ENCODE measurements around the gene CCDC124. TPM values are rescaled to one million over a fixed set of nuclear protein-coding genes. Genes with fewer than 3 reads are reported as not detected.
"Not testable (repeated sequence)": the region's sequence is repeated elsewhere in the genome, so short reads cannot be mapped to it uniquely, and the experiment has no call there.

CCDC124 gene
- total and polyA plus RNA-seq, 4 donors = 15.8 to 59.3 (median 32.1) TPM

DNA sequence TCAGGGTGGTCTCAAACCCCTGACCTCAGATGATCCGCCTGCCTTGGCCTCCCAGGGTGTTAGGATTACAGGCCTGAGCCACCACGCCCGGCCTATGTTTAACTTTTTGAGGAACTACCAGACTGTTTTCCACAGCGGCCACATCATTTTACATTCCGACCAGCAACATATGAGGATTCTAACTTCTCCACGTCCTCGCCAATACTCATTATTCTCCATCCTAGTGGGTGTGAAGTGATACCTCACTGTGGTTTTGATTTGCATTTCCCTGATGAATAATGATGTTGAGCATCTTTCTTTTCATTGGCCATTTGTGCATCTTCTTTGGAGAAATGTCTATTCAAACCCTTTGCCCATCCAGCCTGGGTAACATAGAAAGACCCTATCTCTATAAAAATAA, 46.3 kb upstream of the CCDC124 start:
- Histone ChIP-seq H3K4me1 (ENCODE audit: control insufficient read depth in 4 of 4, insufficient read depth in 4 of 4, low read length in 3 of 4) (no peaks in the 10 kb centered on the region), H3K36me3 (ENCODE audit: control insufficient read depth in 4 of 4, insufficient read depth in 3 of 4, low read depth in 1 of 4, low read length in 3 of 4) (no peaks in the 10 kb centered on the region), H3K9me3 (ENCODE audit: control insufficient read depth in 4 of 4, low read length in 3 of 4) (no peaks in the 10 kb centered on the region), H3K27me3 (ENCODE audit: control insufficient read depth in 4 of 4, insufficient read depth in 4 of 4, low read length in 3 of 4) (peaks cover 0 to 2% (median 0%) of the 10 kb centered on the region in 4 donors), H3K4me3 (ENCODE audit: low read depth in 1 of 3, low read length in 3 of 3) (no peak overlapping the region), H3K9ac (ENCODE audit: low read depth in 1 of 2, low read length in 2 of 2) (no peak overlapping the region), H3K27ac (ENCODE audit: low read depth in 1 of 2, low read length in 2 of 2) (no peak overlapping the region)
- TF ChIP-seq GABPA (IDR thresholded peaks at IDR 0.05 in 1 of 2, conservative IDR thresholded peaks at IDR 0.05 in 1 of 2) = no peak
- 78% methylated on average over 7 of the region's 7 CpGs for WGBS
- DNase-seq (ENCODE audit: low spot score) = no peak

DNA sequence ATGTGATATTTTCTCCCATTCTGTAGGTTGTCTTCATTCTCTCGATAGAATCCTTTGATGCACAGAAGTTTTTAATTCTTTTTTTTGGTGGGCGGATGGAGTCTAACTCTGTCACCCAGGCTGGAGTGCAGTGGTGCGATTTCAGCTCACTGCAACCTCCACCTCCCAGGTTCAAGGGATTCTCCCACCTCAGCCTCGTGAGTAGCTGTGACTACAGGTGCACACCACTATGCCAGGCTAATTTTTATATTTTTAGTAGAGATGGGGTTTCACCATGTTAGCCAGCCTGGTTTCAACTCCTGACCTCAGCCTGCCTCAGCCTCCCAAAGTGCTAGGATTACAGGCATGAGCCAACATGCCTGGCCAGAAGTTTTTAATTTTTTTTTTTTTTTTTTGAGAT, 45.6 kb upstream of the CCDC124 start:
- not testable (repeated sequence) for H3K9me3 ChIP-seq (ENCODE audit: control insufficient read depth in 4 of 4, low read length in 3 of 4); DNase-seq (ENCODE audit: low spot score); H3K9ac ChIP-seq (ENCODE audit: low read depth in 1 of 2, low read length in 2 of 2); H3K36me3 ChIP-seq (ENCODE audit: control insufficient read depth in 4 of 4, insufficient read depth in 3 of 4, low read depth in 1 of 4, low read length in 3 of 4); H3K4me3 ChIP-seq (ENCODE audit: low read depth in 1 of 3, low read length in 3 of 3); H3K27ac ChIP-seq (ENCODE audit: low read depth in 1 of 2, low read length in 2 of 2); H3K4me1 ChIP-seq (ENCODE audit: control insufficient read depth in 4 of 4, insufficient read depth in 4 of 4, low read length in 3 of 4); H3K27me3 ChIP-seq (ENCODE audit: control insufficient read depth in 4 of 4, insufficient read depth in 4 of 4, low read length in 3 of 4)
- 67% methylated on average over 4 of the region's 4 CpGs for WGBS

DNA sequence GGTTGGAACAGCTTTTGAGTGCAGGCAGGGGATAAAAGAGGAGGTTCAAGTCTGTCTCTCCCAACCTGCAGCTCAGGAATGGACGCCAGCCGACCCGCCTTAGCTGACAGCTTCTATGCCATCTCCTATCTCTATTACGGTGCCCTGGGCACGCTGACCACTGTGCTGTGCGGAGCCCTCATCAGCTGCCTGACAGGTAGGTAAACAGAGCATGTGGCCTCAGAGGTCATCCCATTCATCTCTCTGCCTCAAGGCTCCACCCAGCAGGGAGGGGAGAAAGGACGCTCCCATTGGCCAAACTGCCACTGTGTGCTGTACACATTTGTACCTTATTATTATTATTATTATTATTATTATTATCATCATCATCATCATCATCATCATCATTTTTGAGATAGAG, 44.6 kb upstream of the CCDC124 start:
- no peak for DNase-seq (ENCODE audit: low spot score)
- H3K27ac ChIP-seq (ENCODE audit: low read depth in 1 of 2, low read length in 2 of 2) = no peak overlapping the region
- WGBS = 54% methylated on average over 7 of the region's 7 CpGs
- no peak overlapping the region for H3K4me3 ChIP-seq (ENCODE audit: low read depth in 1 of 3, low read length in 3 of 3)
- TF ChIP-seq YY1 (IDR thresholded peaks at IDR 0.05) (no peak), RXRA (IDR thresholded peaks at IDR 0.05) (no peak), TAF1 (conservative IDR thresholded peaks at IDR 0.05) (no peak), SP1 (IDR thresholded peaks at IDR 0.05) (no peak), RAD21 (IDR thresholded peaks at IDR 0.05) (no peak), HNF4A (conservative IDR thresholded peaks at IDR 0.05) (no peak), FOXA2 (IDR thresholded peaks at IDR 0.05) (no peak), JUND (IDR thresholded peaks at IDR 0.05) (no peak), GABPA (IDR thresholded peaks at IDR 0.05 in 1 of 2, conservative IDR thresholded peaks at IDR 0.05 in 1 of 2) (no peak)
- TF ChIP-seq, protein P1, sequence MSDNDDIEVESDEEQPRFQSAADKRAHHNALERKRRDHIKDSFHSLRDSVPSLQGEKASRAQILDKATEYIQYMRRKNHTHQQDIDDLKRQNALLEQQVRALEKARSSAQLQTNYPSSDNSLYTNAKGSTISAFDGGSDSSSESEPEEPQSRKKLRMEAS (IDR thresholded peaks at IDR 0.05) = no peak
- no peaks in the 10 kb centered on the region for H3K36me3 ChIP-seq (ENCODE audit: control insufficient read depth in 4 of 4, insufficient read depth in 3 of 4, low read depth in 1 of 4, low read length in 3 of 4)
- no peaks in the 10 kb centered on the region for H3K9me3 ChIP-seq (ENCODE audit: control insufficient read depth in 4 of 4, low read length in 3 of 4)
- no peak overlapping the region for H3K9ac ChIP-seq (ENCODE audit: low read depth in 1 of 2, low read length in 2 of 2)
- no peaks in the 10 kb centered on the region for H3K4me1 ChIP-seq (ENCODE audit: control insufficient read depth in 4 of 4, insufficient read depth in 4 of 4, low read length in 3 of 4)
- H3K27me3 ChIP-seq (ENCODE audit: control insufficient read depth in 4 of 4, insufficient read depth in 4 of 4, low read length in 3 of 4) = peaks cover 0 to 2% (median 0%) of the 10 kb centered on the region in 4 donors

DNA sequence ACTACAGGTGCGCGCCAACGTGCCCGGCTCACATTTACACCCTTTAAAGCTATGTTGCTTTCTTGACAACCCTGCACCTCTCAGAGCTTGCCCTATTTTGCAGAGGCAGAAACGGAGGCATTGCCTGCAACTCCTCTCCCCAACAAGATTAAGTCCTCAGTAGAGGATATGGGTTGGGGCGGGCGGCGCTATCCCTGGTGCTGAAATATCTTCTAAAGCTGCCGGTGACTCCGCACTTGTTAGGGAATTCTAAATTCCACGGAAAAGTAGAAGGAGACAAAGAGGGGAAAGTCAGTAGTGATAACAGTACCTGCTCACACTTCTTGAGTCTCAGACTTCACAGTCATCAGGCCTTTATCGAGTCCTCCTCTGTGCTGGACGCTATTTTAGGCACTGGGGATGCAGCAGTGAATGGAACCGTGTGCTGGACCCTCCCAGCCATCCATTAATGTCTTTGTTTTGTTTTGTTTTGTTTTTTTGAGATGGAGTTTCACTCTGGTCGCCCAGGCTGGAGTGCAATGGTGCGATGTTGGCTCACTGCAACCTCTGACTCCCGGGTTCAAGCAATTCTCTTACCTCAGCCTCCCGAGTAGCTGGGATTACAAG, 43.1 kb upstream of the CCDC124 start:
- DNase-seq (ENCODE audit: low spot score) = peak; percentile 46
- WGBS = 32% methylated on average over 18 of the region's 18 CpGs
- Histone ChIP-seq H3K9ac (ENCODE audit: low read depth in 1 of 2, low read length in 2 of 2) (no peak overlapping the region), H3K9me3 (ENCODE audit: control insufficient read depth in 4 of 4, low read length in 3 of 4) (no peaks in the 10 kb centered on the region), H3K27ac (ENCODE audit: low read depth in 1 of 2, low read length in 2 of 2) (no peak overlapping the region), H3K36me3 (ENCODE audit: control insufficient read depth in 4 of 4, insufficient read depth in 3 of 4, low read depth in 1 of 4, low read length in 3 of 4) (no peaks in the 10 kb centered on the region), H3K4me1 (ENCODE audit: control insufficient read depth in 4 of 4, insufficient read depth in 4 of 4, low read length in 3 of 4) (no peaks in the 10 kb centered on the region), H3K27me3 (ENCODE audit: control insufficient read depth in 4 of 4, insufficient read depth in 4 of 4, low read length in 3 of 4) (peaks cover 0 to 3% (median 1%) of the 10 kb centered on the region in 4 donors), H3K4me3 (ENCODE audit: low read depth in 1 of 3, low read length in 3 of 3) (no peak overlapping the region)
- TF ChIP-seq, protein P2, sequence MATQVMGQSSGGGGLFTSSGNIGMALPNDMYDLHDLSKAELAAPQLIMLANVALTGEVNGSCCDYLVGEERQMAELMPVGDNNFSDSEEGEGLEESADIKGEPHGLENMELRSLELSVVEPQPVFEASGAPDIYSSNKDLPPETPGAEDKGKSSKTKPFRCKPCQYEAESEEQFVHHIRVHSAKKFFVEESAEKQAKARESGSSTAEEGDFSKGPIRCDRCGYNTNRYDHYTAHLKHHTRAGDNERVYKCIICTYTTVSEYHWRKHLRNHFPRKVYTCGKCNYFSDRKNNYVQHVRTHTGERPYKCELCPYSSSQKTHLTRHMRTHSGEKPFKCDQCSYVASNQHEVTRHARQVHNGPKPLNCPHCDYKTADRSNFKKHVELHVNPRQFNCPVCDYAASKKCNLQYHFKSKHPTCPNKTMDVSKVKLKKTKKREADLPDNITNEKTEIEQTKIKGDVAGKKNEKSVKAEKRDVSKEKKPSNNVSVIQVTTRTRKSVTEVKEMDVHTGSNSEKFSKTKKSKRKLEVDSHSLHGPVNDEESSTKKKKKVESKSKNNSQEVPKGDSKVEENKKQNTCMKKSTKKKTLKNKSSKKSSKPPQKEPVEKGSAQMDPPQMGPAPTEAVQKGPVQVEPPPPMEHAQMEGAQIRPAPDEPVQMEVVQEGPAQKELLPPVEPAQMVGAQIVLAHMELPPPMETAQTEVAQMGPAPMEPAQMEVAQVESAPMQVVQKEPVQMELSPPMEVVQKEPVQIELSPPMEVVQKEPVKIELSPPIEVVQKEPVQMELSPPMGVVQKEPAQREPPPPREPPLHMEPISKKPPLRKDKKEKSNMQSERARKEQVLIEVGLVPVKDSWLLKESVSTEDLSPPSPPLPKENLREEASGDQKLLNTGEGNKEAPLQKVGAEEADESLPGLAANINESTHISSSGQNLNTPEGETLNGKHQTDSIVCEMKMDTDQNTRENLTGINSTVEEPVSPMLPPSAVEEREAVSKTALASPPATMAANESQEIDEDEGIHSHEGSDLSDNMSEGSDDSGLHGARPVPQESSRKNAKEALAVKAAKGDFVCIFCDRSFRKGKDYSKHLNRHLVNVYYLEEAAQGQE (IDR thresholded peaks at IDR 0.05) = peak; percentile 98
- no peak for TF ChIP-seq RXRA (IDR thresholded peaks at IDR 0.05)
- no peak for TF ChIP-seq NR2F2 (IDR thresholded peaks at IDR 0.05)
- no peak for TF ChIP-seq RAD21 (IDR thresholded peaks at IDR 0.05)

Data from liver (tissue), 9 donors.